ENCODE results near the gene SMIM21. TPM values are rescaled to one million over a fixed set of nuclear protein-coding genes. Genes with fewer than 3 reads are reported as not detected.

The SMIM21 gene
- total RNA-seq, 1 donor from 2014 or later: not detected

GRCh38 chr18:75377258-75377657 lies 50.2 kb downstream of the SMIM21 start:
- no peak for DNase-seq

DNA sequence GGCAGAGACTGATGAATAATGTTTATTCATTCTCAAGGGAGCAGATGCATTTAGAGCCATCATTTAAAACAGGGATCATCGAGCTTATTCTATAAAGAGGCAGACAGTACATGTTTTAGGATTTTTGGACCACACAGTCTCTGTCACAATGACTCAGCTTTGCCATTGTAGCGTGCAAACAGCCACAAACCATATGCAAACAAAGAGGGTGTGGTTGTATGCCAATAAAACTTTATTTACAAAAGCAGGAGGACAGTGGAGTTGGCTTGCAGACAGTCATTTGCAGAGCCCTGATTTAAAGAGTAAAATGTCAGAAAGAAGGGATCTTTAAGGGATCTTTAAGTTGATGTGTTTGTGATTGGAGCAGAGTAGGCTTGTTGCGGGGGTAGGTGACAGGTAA lies 51.5 kb downstream of the SMIM21 start:
- no peak for DNase-seq

DNA sequence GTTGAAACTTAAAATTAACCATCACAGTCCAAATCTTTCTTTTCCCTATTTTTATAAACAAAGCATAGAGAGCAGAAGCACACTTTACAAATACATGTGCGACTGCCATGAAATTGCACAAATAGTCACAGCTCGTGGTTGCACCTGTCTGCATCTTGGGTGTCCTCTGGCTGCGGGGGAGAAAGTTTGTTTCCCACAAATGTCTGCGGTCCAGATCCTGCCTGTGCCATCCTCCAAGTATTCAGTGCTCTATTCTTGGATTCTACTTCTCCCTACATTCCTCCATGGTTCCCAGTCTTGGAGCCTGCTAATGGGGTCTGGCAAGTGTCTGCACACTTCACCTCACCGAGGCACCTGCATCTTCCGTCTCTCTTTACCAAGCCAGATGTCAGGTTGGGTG lies 52.2 kb downstream of the SMIM21 start:
- DNase-seq: no peak

DNA sequence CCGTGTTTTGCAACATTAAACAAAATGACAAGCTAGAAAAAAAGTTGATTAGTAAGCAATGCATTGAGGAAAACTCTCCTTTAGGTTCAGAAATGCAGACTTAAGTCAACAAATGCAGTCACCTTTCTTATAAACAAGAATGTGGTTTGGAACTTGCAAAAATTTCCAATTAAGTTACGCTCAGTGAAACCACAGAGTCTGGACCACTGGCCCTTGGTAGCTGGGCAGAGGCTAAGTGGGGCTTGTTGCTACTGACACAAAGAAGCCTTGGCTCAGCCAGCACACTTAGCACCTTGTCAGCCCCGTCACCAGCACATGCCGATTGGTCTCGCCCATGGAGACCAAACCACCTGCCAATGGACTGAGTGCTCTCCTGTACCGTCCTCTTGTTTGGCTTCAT lies 53.0 kb downstream of the SMIM21 start:
- no peak for DNase-seq

DNA sequence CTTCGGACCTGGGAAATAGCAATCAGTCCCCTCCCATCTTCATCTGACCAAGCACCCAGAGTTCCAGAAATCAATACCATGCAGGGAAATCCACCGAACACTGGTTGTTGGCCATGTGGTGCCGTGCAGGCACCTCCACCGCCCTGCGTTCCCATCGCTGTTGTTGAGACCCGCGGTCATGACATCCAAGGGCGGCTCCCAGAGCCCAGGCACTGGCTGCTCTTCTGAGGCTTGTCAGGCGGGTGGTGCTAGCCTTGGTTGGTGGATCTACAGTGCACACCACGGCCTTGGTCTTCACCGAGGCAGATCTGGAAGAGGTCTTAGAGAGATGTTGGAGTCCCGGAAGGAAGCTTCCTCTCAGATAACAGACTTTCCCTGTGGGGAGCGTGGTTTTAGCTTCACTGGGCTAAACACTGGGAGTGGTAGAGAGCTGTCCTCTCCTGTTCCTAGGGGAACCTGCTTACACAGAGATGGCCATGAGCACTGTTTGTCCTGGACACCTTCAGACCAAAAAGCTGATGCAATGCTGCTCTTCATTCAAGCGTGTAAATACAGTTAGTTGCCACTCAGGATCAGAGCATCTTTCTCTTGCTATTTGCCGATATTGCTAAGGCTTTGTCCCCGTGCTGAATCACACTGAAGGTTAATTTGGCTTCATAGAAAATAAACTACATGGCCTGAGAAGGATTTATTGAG lies 58.3 kb downstream of the SMIM21 start:
- no peak for DNase-seq

DNA sequence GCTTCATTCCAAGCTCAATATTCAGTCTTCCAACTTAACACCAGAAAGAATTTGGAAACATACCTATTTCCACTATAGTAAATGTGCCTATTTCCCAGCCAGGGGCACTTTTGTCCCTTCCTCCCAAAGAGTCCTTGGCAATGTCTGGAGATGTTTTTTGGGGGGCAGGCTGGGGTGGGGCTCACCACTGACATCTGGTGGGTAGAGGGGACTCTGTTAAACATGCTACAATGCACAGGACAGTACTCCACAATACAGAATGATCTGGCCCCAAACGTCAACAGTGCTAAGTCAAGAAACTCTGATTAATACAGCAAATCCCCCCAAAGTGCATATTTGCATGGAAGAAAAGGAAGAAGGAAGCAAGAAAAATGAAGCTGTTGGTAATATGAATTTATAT lies 61.7 kb downstream of the SMIM21 start:
- no peak for DNase-seq

DNA sequence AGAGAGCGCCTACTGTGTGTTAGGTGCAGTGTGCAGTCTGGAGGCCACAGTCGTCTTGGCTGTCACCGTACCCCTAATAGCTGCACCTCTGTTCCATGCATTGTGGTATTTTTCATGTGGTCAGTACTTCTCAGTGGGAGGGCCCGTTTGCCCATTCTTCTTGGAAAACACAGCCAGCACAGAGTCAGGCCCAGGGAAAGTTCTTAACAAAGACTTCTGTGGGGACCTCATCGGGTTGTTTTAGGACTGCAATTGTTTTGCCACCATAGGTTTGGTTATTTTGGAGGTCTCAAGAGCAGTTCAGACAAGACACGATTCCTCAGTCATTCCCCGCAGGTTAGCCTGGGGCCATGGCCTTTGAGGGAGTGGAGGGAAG lies 62.3 kb downstream of the SMIM21 start:
- DNase-seq: no peak

- DNase-seq: no peak
These were observed 62.8 kb downstream of the SMIM21 start for GRCh38 chr18:75364512-75365253.

- DNase-seq: no peak
These were observed 63.9 kb downstream of the SMIM21 start for GRCh38 chr18:75363446-75364225.

GRCh38 chr18:75362435-75362834 lies 65.1 kb downstream of the SMIM21 start:
- DNase-seq: no peak

DNA sequence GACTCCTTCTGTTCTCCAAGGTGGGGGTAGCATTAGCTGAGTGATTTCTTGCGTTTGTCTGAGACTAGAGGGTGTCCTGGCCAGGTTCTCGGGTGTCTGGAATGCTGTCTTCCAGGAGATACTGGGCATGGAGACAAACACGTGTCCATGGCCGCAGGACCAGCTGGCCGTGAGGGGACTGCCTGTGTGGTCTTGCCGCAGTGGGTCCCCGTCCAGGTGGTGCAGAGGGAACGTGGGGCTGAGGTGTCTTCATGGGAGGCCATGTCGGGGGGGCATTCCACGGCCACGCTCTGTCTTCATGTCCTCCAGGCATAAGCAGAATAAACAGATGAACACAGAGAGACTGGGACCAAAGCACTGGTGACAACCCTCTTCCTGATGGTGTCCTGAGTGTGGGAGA lies 66.6 kb downstream of the SMIM21 start:
- no peak for DNase-seq

DNA sequence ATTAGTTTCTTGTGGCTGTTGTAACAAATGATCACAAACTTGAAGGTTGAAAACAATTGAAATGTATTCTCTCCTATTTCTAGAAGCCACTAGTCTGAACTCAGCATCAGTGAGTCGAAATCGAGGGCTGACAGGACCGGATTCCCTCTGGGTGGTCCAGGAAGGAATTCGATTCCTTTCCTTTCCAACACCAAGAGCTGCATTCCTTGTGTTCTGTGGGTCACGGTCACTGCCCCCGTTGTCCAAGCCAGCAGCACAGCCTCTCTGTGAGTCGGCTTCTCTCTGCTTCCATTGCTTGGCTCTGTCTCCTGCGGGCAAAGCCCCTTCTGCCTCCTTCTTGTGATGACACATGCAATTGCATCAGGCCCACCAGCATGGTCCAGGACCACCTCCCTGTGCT lies 67.3 kb downstream of the SMIM21 start:
- no peak for DNase-seq

Other genes with a start within 250 kb of the SMIM21 start
- gene PTGR3, start 218.6 kb downstream of the SMIM21 start, total RNA-seq: 11.7 TPM
- 4.1 TPM for gene TSHZ1, start 216.9 kb downstream of the SMIM21 start, total RNA-seq